ENCODE data around the gene HLA-DQB1.
"Not testable (repeated sequence)": the region's sequence is repeated elsewhere in the genome, so short reads cannot be mapped to it uniquely, and the experiment has no call there.

DNA sequence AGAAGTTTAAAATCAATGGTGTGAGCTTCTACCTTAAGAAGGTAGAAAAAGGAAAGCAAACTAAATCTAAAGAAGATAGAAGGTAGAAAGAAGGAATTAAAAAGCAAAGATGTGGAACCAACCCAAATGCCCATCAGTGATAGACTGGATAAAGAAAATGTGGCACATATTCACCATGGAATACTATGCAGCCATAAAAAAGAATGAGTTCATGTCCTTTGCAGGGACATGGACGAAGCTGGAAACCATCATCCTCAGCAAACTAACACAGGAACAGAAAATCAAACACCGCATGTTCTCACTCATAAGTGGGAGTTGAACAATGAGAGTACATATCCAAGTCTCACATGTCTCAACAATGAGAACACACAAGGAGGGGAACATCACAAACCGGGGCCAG, 38.7 kb upstream of the HLA-DQB1 start:
- TF ChIP-seq, protein P1, sequence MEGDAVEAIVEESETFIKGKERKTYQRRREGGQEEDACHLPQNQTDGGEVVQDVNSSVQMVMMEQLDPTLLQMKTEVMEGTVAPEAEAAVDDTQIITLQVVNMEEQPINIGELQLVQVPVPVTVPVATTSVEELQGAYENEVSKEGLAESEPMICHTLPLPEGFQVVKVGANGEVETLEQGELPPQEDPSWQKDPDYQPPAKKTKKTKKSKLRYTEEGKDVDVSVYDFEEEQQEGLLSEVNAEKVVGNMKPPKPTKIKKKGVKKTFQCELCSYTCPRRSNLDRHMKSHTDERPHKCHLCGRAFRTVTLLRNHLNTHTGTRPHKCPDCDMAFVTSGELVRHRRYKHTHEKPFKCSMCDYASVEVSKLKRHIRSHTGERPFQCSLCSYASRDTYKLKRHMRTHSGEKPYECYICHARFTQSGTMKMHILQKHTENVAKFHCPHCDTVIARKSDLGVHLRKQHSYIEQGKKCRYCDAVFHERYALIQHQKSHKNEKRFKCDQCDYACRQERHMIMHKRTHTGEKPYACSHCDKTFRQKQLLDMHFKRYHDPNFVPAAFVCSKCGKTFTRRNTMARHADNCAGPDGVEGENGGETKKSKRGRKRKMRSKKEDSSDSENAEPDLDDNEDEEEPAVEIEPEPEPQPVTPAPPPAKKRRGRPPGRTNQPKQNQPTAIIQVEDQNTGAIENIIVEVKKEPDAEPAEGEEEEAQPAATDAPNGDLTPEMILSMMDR (IDR thresholded peaks at IDR 0.05), result not testable (repeated sequence)
- TF ChIP-seq POLR2A (IDR thresholded peaks at IDR 0.05), result not testable (repeated sequence)
